Neural cell (in vitro differentiated cells): ENCODE data around the gene FDPS.

ENCODE experiments used
- CTCF ChIP-seq: fragments of 450-650 bp; IDR thresholded peaks from 2 replicates; pipeline ENCODE4 v1.5.1; 2014; ENCODE audit warnings: antibody characterized with exemption, mild to moderate bottlenecking, moderate library complexity; ENCODE audit not compliant: poor library complexity, severe bottlenecking
- EP300 ChIP-seq: fragments of 450-650 bp; conservative IDR thresholded peaks from 2 replicates; pipeline ENCODE4 v1.6.1; 2014; ENCODE audit warnings: antibody characterized with exemption, mild to moderate bottlenecking, moderate library complexity; ENCODE audit not compliant: poor library complexity, severe bottlenecking
- MXI1 ChIP-seq: fragments of 450-650 bp; conservative IDR thresholded peaks from 2 replicates; pipeline ENCODE4 v1.6.1; 2014; ENCODE audit warnings: antibody characterized with exemption, mild to moderate bottlenecking; ENCODE audit not compliant: poor library complexity, severe bottlenecking
- POLR2AphosphoS5 ChIP-seq: IDR thresholded peaks from 2 replicates; pipeline ENCODE4 v1.6.1; 2012
- RAD21 ChIP-seq: fragments of 450-650 bp; conservative IDR thresholded peaks from 2 replicates; pipeline ENCODE4 v1.6.1; 2014; ENCODE audit warnings: antibody characterized with exemption, mild to moderate bottlenecking, moderate library complexity
- TF ChIP-seq, protein P1 (sequence below): IDR thresholded peaks from 2 replicates; pipeline ENCODE4 v1.6.1; 2012; ENCODE audit warnings: borderline replicate concordance

DNA sequence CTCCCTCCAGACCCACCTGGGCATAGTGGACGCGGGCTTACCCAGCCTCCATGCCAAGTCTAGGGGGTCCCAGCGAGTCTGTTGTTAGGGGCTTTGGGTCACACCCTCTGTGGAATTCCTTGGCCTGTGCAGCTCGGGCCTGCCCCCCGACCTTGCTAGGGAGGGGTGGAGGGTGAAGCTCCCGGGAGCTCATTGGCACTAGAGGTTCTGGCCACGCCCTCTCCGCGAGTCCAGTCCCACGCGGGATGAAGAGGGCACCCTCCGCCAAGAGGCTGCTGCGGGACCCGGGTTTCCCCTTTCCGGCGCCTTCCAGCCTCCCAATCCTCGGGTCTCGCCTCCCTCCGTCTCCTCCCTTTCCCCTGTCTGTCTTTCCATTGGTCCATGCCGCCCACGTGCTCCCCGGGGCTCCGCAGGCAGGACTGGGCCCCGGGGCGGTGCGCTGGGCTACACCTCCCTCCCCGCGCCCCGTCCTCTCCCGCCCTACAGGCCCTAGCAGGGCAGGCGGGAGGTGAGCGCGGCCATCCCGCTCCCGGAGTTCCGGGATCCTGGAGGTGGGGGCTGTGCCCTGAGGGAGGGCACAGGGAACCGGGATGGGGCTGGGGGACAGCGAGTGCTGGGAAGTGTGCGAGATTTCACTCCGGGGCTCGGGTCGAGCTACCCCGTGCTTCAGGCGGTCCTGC lies 15.5 kb downstream of the FDPS start:
- no peak for TF ChIP-seq CTCF
- TF ChIP-seq, protein P1, sequence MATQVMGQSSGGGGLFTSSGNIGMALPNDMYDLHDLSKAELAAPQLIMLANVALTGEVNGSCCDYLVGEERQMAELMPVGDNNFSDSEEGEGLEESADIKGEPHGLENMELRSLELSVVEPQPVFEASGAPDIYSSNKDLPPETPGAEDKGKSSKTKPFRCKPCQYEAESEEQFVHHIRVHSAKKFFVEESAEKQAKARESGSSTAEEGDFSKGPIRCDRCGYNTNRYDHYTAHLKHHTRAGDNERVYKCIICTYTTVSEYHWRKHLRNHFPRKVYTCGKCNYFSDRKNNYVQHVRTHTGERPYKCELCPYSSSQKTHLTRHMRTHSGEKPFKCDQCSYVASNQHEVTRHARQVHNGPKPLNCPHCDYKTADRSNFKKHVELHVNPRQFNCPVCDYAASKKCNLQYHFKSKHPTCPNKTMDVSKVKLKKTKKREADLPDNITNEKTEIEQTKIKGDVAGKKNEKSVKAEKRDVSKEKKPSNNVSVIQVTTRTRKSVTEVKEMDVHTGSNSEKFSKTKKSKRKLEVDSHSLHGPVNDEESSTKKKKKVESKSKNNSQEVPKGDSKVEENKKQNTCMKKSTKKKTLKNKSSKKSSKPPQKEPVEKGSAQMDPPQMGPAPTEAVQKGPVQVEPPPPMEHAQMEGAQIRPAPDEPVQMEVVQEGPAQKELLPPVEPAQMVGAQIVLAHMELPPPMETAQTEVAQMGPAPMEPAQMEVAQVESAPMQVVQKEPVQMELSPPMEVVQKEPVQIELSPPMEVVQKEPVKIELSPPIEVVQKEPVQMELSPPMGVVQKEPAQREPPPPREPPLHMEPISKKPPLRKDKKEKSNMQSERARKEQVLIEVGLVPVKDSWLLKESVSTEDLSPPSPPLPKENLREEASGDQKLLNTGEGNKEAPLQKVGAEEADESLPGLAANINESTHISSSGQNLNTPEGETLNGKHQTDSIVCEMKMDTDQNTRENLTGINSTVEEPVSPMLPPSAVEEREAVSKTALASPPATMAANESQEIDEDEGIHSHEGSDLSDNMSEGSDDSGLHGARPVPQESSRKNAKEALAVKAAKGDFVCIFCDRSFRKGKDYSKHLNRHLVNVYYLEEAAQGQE = no peak
- no peak for TF ChIP-seq RAD21
- no peak for TF ChIP-seq EP300
- peak; percentile 46 for TF ChIP-seq MXI1
- TF ChIP-seq POLR2AphosphoS5 = peak; percentile 36
